SU-DHL-6 (cell line): ENCODE measurements around the gene TRAPPC3L.

Experiments
- EZH2phosphoT487 ChIP-seq: fragments of 200-600 bp; sonication (generic), shearing (Covaris generic); conservative IDR thresholded peaks from 2 replicates; pipeline ENCODE4 v1.6.1; 2018; ENCODE audit warnings: mild to moderate bottlenecking, antibody characterized with exemption, low read length, moderate library complexity, mixed read lengths
- TF ChIP-seq, protein P1 (sequence below): fragments of 200-600 bp; sonication (generic); IDR thresholded peaks from one replicate; pipeline ENCODE4 v1.5.1; 2017; ENCODE audit warnings: antibody characterized with exemption, mild to moderate bottlenecking, low read length, moderate library complexity; ENCODE audit not compliant: insufficient read depth, poor library complexity, severe bottlenecking

DNA sequence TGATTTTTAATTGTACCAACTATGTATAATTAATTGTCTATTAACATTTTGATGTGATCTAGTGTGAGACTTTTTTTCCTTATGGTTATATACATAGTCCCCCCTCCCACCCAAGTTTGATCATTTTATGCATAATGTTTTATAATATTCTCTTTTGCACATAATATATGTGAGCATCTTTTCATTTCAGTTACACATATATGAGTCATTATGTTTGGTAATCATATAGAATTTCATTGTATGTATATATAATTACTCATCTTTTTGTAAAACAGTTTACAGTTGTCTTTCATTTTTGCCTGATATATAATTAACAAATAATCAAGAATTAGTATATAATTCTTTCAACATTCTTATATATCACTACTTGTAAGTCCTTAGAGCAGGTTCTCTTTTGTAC lies 40.8 kb upstream of the TRAPPC3L start:
- TF ChIP-seq, protein P1, sequence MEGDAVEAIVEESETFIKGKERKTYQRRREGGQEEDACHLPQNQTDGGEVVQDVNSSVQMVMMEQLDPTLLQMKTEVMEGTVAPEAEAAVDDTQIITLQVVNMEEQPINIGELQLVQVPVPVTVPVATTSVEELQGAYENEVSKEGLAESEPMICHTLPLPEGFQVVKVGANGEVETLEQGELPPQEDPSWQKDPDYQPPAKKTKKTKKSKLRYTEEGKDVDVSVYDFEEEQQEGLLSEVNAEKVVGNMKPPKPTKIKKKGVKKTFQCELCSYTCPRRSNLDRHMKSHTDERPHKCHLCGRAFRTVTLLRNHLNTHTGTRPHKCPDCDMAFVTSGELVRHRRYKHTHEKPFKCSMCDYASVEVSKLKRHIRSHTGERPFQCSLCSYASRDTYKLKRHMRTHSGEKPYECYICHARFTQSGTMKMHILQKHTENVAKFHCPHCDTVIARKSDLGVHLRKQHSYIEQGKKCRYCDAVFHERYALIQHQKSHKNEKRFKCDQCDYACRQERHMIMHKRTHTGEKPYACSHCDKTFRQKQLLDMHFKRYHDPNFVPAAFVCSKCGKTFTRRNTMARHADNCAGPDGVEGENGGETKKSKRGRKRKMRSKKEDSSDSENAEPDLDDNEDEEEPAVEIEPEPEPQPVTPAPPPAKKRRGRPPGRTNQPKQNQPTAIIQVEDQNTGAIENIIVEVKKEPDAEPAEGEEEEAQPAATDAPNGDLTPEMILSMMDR = no peak
- no peak for TF ChIP-seq EZH2phosphoT487
